Colonic mucosa (tissue), 4 donors: ENCODE measurements around the gene TRIM17. TPM values are rescaled to one million over a fixed set of nuclear protein-coding genes. Genes with fewer than 3 reads are reported as not detected.

Experiments used
- DNase-seq: peaks from one replicate; pipeline ENCODE4 v3.0.0-alpha.2; 2020
- H3K27ac ChIP-seq: fragments of 200-600 bp; one replicate; pipeline ENCODE4 v1.8.0; 2021
- H3K27me3 ChIP-seq: fragments of 200-600 bp; one replicate; pipeline ENCODE4 v1.8.0; 2021
- H3K36me3 ChIP-seq: fragments of 200-600 bp; one replicate; pipeline ENCODE4 v1.8.0; 2021
- H3K4me1 ChIP-seq: fragments of 200-600 bp; one replicate; pipeline ENCODE4 v1.8.0; 2021; ENCODE audit warnings: mild to moderate bottlenecking
- H3K4me3 ChIP-seq: fragments of 200-600 bp; one replicate; pipeline ENCODE4 v1.8.0; 2021
- H3K9ac ChIP-seq, 2 donors: one replicate each; pipeline ENCODE4 v1.7.0; 2013; ENCODE audit warnings: control low read depth in 2 of 2, low read depth in 2 of 2, low read length in 2 of 2
- H3K9me3 ChIP-seq: fragments of 200-600 bp; one replicate; pipeline ENCODE4 v1.8.0; 2021
- CTCF ChIP-seq: fragments of 200-600 bp; IDR thresholded peaks from one replicate; pipeline ENCODE4 v1.8.0; 2022; ENCODE audit warnings: antibody characterized with exemption, mild to moderate bottlenecking
- intact Hi-C: fragments of 100-400 bp; cut with DNase I; formaldehyde crosslinking; loops from one replicate; pipeline ENCODE4 v1.14.1; 2022
- total RNA-seq, 2 donors: library from RNA; stranded (reverse); fragmentation: NEBNext Ultra II Directional in 1 of 2; extraction: Animal tissue kit (Norgen Biotek cat#: 25700) in 1 of 2; gene quantifications; one replicate each; pipeline ENCODE4 v1.2.1, GENCODE V29; 2021
- donor health status: healthy.
- donor health status: DM: no; HTN: no; CAD: no.
- donor health status: DM: no; HTN: no; CAD: no.

Gene TRIM17
- total RNA-seq, 2 donors from 2014 or later = 0.21 TPM; not detected in 1

- Histone ChIP-seq H3K27me3 (peaks cover 8% of the 10 kb centered on the region), H3K9me3 (no peaks in the 10 kb centered on the region), H3K36me3 (no peaks in the 10 kb centered on the region), H3K4me3 (no peak overlapping the region), H3K4me1 (no peaks in the 10 kb centered on the region), H3K9ac (no peak overlapping the region), H3K27ac (no peak overlapping the region)
- no peak for DNase-seq
- intact Hi-C loops = no loop called here
- TF ChIP-seq CTCF = no peak
These were observed 48.6 kb downstream of the TRIM17 start for GRCh38 chr1:228367798-228368791.

GRCh38 chr1:228366866-228367741 is 49.6 kb downstream of the TRIM17 start:
- no peak overlapping the region for H3K9ac ChIP-seq
- no peaks in the 10 kb centered on the region for H3K9me3 ChIP-seq
- H3K4me3 ChIP-seq = no peak overlapping the region
- no peak for DNase-seq
- peaks cover 8% of the 10 kb centered on the region for H3K27me3 ChIP-seq
- H3K4me1 ChIP-seq = no peaks in the 10 kb centered on the region
- intact Hi-C loops = no loop called here
- H3K27ac ChIP-seq = no peak overlapping the region
- no peak for TF ChIP-seq CTCF
- H3K36me3 ChIP-seq = no peaks in the 10 kb centered on the region

- TF ChIP-seq CTCF = no peak
- Histone ChIP-seq H3K27me3 (peaks cover 8% of the 10 kb centered on the region), H3K9ac (no peak overlapping the region), H3K9me3 (no peaks in the 10 kb centered on the region), H3K27ac (no peak overlapping the region), H3K4me3 (no peak overlapping the region), H3K4me1 (no peaks in the 10 kb centered on the region), H3K36me3 (no peaks in the 10 kb centered on the region)
- DNase-seq = no peak
- intact Hi-C loops = no loop called here
These were observed 50.4 kb downstream of the TRIM17 start for GRCh38 chr1:228366062-228366865.

GRCh38 chr1:228365271-228366061 is 51.2 kb downstream of the TRIM17 start:
- Histone ChIP-seq H3K9ac (no peak overlapping the region), H3K4me3 (no peak overlapping the region), H3K9me3 (no peaks in the 10 kb centered on the region), H3K36me3 (no peaks in the 10 kb centered on the region), H3K4me1 (no peaks in the 10 kb centered on the region), H3K27me3 (peaks cover 5% of the 10 kb centered on the region), H3K27ac (no peak overlapping the region)
- DNase-seq = no peak
- TF ChIP-seq CTCF = no peak
- intact Hi-C loops = no loop called here
